MCF 10A (cell line): ENCODE results near the gene C1QTNF6. TPM values are rescaled to one million over a fixed set of nuclear protein-coding genes. Genes with fewer than 3 reads are reported as not detected.

Experiments
- BruUV-seq: library from RNA; stranded (reverse); fragments of 400-500 nt; replicated peaks from 2 replicates; lab custom pipeline; 2021; lab: Mats Ljungman, UMichigan
- CTCF ChIA-PET: fragments of 300-600 bp; sonication (Branson Sonifier 250); formaldehyde crosslinking; extraction: SDS; loops from one replicate; lab custom pipeline; 2021; ENCODE audit warnings: antibody characterized with exemption, inconsistent platforms; lab: Yijun Ruan, JAX
- POLR2A ChIA-PET: fragments of 300-600, 350-650 bp; sonication (Branson Sonifier 250); formaldehyde crosslinking; extraction: SDS; loops from one replicate; lab custom pipeline; 2020; ENCODE audit warnings: antibody characterized with exemption, inconsistent platforms; lab: Yijun Ruan, JAX
- DNase-seq: peaks from one replicate; pipeline ENCODE4 v3.0.0-alpha.2; 2018; ENCODE audit not compliant: unreplicated experiment
- H3K27ac Mint-ChIP-seq: one replicate; pipeline ENCODE4 v1.8.0; 2022; ENCODE audit warnings: mild to moderate bottlenecking, low read depth, mixed read lengths; ENCODE audit not compliant: unreplicated experiment
- H3K27me3 Mint-ChIP-seq: one replicate; pipeline ENCODE4 v1.8.0; 2022; ENCODE audit warnings: mixed read lengths; ENCODE audit not compliant: insufficient read depth, unreplicated experiment
- H3K36me3 Mint-ChIP-seq: one replicate; pipeline ENCODE4 v1.8.0; 2022; ENCODE audit warnings: mild to moderate bottlenecking, moderate library complexity, mixed read lengths; ENCODE audit not compliant: insufficient read depth, unreplicated experiment
- H3K4me1 Mint-ChIP-seq: one replicate; pipeline ENCODE4 v1.8.0; 2022; ENCODE audit warnings: mixed read lengths; ENCODE audit not compliant: insufficient read depth, unreplicated experiment
- H3K4me3 Mint-ChIP-seq: one replicate; pipeline ENCODE4 v1.8.0; 2022; ENCODE audit warnings: mild to moderate bottlenecking, moderate library complexity, mixed read lengths; ENCODE audit not compliant: unreplicated experiment
- H3K9me3 Mint-ChIP-seq: one replicate; pipeline ENCODE4 v1.8.0; 2022; ENCODE audit warnings: mixed read lengths; ENCODE audit not compliant: unreplicated experiment
- intact Hi-C: fragments of 100-400 bp; cut with micrococcal nuclease; formaldehyde crosslinking; loops from 2 replicates; pipeline ENCODE4 v1.14.1; 2022
- total RNA-seq: library from RNA; stranded (reverse); gene quantifications from 2 replicates; pipeline ENCODE4 v1.2.3, GENCODE V29; 2022
- TF ChIP-seq, protein P1 (sequence below): fragments of 200-600 bp; IDR thresholded peaks from one replicate; pipeline ENCODE4 v1.8.0; 2022; ENCODE audit warnings: antibody characterized with exemption, mild to moderate bottlenecking; ENCODE audit not compliant: unreplicated experiment

The C1QTNF6 gene
- total RNA-seq, 1 experiment from 2014 or later: 6.6 TPM

DNA sequence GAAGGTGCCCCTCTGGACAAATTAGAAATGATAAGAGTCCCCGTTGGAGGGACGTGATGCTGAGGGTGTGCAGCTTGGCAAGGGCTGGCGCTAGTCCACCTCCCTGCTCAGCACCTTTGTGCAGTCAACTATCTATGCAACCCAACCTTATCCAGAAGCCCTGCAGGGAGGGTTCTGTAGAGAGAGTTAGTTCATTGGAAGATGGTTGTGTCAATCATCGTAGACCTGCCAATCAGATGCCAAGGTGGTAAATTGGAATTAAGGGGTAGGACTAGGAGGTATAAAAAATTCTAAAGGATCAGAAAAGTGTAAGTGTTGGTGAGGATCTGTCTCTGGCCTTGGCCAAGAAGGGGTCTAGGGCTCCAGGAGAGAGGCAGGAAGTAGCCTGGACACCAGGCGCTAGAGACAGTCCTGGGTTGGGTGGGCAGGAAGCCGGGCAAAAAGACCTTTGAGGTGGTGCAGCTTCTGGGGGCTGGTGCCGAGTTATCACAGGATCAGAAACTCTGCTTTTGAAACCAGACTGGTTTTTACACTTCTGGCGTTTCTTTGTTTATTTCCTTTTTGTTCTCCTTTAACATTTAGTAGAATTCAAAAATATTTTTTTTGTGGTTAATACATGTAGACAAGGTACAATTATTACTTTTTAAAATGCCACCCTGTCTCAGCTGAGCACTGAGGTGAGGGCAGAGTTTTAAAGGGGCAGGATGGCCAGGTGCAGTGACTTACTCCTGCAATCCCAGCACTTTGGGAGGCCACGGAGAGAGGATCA lies 1.6 kb downstream of the C1QTNF6 start:
- Mint-ChIP-seq H3K4me1 (peaks cover 21% of the 10 kb centered on the region), H3K36me3 (peaks cover 17% of the 10 kb centered on the region), H3K27me3 (no peaks in the 10 kb centered on the region), H3K27ac (no peak overlapping the region), H3K4me3 (no peak overlapping the region), H3K9me3 (no peaks in the 10 kb centered on the region)
- no TSS peak for BruUV-seq
- peak; percentile 77 for DNase-seq
- CTCF ChIA-PET: interaction anchor here (0.7 to 1.3 kb wide), 2 partner anchors 20 to 82 kb away, joined by 3 to 4 read pairs; no protein-coding TSS in a partner anchor
- POLR2A ChIA-PET: interaction anchor here (1.4 to 1.6 kb wide), 2 partner anchors 10 to 11 kb away, joined by 5 read pairs; no protein-coding TSS in a partner anchor
- TF ChIP-seq, protein P1, sequence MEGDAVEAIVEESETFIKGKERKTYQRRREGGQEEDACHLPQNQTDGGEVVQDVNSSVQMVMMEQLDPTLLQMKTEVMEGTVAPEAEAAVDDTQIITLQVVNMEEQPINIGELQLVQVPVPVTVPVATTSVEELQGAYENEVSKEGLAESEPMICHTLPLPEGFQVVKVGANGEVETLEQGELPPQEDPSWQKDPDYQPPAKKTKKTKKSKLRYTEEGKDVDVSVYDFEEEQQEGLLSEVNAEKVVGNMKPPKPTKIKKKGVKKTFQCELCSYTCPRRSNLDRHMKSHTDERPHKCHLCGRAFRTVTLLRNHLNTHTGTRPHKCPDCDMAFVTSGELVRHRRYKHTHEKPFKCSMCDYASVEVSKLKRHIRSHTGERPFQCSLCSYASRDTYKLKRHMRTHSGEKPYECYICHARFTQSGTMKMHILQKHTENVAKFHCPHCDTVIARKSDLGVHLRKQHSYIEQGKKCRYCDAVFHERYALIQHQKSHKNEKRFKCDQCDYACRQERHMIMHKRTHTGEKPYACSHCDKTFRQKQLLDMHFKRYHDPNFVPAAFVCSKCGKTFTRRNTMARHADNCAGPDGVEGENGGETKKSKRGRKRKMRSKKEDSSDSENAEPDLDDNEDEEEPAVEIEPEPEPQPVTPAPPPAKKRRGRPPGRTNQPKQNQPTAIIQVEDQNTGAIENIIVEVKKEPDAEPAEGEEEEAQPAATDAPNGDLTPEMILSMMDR: no peak
- intact Hi-C loops: no loop called here

DNA sequence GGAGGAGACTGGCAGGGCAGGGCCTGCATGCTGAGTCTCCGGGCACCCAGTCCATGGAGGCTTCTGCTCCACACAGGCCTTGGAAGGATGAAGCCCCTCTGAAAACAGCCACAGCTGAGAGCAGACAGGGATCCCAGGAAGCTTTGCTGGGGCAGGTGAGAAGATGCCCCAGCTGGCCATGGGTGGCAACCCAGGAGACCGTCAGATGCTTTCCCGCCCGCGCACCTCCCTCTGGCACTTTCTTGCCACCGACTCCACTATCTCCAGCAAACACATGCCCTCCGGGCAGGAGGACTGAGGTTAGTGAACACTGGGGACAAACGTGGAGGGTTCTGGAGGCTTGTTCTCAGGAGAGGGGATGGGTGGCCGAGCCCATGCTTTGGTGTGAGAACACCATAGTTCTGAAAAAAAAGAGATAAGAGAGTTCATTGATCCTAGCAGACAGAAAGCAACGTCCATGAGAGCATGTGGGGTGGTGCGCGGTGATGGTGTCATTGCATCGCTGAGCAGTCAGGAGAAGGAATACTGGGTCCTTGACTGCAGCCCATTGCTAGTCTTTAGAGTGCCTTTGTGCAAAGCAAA lies 2.3 kb downstream of the C1QTNF6 start:
- no peaks in the 10 kb centered on the region for H3K27me3 Mint-ChIP-seq
- DNase-seq: no peak
- H3K36me3 Mint-ChIP-seq: peaks cover 17% of the 10 kb centered on the region
- CTCF ChIA-PET: no interaction called here
- BruUV-seq: no TSS peak
- POLR2A ChIA-PET: no interaction called here
- peaks cover 21% of the 10 kb centered on the region for H3K4me1 Mint-ChIP-seq
- intact Hi-C loops: no loop called here
- no peak overlapping the region for H3K4me3 Mint-ChIP-seq
- H3K27ac Mint-ChIP-seq: no peak overlapping the region
- TF ChIP-seq, protein P1: no peak
- no peaks in the 10 kb centered on the region for H3K9me3 Mint-ChIP-seq

DNA sequence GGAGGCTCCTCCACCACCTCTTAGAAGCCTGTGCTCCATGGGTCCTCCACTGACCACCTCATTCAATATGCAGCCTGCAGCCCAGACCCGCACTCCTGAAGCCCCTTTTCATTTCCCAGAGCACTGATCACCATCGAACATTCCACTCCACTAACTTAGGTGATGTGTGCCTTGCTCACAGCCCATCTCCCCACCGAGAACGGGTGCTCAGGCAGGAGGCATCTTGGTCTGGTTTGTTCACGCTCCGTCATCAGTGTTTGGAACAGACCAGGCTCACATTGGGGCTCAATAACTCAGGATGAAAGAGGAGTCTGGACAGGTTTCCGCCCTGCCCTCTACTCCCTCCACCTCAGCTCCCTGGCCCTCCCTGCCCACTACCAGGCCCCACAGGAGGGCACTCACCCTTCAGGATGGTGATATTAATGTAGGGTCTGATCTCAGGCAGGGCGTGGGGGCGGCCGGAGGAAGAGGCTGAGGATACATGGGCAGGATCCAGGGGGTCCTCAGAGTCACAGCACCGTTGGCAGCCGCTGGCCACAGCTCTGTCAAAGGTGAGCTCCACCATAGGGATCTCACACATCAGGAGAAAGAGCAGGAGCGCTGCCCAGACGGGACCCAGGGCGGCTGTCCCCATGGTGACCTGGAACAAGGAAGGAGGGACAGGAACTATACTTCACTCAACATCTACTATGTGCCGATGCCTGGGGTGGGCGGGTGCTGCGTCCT lies 3.1 kb downstream of the C1QTNF6 start:
- no peak for DNase-seq
- TF ChIP-seq, protein P1: no peak
- ChIA-PET POLR2A (interaction anchor here (0.6 kb wide), 1 partner anchor 181 kb away, joined by 3 read pairs; no protein-coding TSS in a partner anchor), CTCF (no interaction called here)
- Mint-ChIP-seq H3K36me3 (peaks cover 17% of the 10 kb centered on the region), H3K9me3 (no peaks in the 10 kb centered on the region), H3K27me3 (no peaks in the 10 kb centered on the region), H3K4me3 (no peak overlapping the region), H3K27ac (no peak overlapping the region), H3K4me1 (peaks cover 23% of the 10 kb centered on the region)
- intact Hi-C loops: no loop called here
- no TSS peak for BruUV-seq

DNA sequence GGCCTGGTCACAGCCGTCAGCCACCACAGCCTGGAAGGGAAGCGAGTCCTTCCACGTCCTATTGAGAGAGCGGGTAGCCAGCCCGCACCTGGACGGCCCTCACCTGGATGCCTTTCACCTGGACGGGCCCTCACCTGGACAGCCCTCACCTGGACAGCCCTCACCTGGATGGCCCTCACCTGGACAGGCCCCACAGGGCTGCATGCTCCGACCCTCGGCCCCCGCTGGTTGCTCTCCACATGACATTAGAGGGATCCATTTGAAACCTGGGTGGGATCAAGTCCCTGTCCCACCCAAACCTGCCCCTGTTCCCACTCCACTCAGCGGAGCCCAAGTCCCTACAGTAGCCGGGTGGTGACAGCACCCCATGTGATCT lies 3.7 kb downstream of the C1QTNF6 start:
- Mint-ChIP-seq H3K9me3 (no peaks in the 10 kb centered on the region), H3K27ac (no peak overlapping the region), H3K4me3 (no peak overlapping the region), H3K36me3 (peaks cover 17% of the 10 kb centered on the region), H3K4me1 (peaks cover 25% of the 10 kb centered on the region), H3K27me3 (no peaks in the 10 kb centered on the region)
- no TSS peak for BruUV-seq
- DNase-seq: no peak
- CTCF ChIA-PET: interaction anchor here (1.2 to 1.3 kb wide), 2 partner anchors 13 to 15 kb away, joined by 5 read pairs; no protein-coding TSS in a partner anchor
- POLR2A ChIA-PET: interaction anchor here (0.6 kb wide), 2 partner anchors 180 to 497 kb away, joined by 3 read pairs; no protein-coding TSS in a partner anchor
- intact Hi-C loops: no loop called here
- TF ChIP-seq, protein P1: no peak
